Fibroblast of peridontal ligament (primary cell): Measurements from ENCODE around the gene POLR3GL.

Experiments used
- DNase-seq: peaks from one replicate; pipeline ENCODE4 v3.0.0-alpha.2; 2010; ENCODE audit errors: extremely low read depth

Gene POLR3GL

DNA sequence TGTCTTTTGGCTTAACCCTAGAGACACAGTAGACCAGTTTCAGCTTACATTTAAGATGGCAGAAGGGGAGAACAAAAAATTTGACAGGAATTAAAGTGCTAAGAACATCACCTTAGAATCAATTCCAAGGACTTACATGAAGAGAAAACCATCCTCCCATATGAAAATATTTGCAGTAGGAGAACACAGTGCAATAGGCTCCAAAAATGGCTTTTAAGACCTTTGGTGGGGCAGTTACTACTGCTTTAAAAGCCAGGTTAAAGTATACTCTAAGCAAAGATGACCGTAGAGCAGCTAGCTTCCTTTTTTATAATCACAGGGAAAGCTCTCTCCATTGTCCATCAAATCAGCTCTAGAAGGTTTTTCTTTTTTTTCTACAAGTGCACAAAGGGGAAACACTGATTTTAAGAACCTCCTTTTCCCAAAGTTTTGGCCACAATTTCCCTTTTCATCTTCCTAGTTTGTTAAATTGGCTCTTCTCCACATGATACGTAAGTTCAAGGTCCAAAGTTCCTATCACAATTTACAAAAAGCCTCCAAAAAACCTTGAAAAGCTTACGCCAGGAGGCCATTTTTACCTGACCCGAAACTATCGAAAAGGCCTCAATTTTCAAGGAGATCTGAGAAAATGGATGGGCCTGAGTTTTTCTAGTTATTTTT, 28.6 kb downstream of the POLR3GL start:
- no peak for DNase-seq

DNA sequence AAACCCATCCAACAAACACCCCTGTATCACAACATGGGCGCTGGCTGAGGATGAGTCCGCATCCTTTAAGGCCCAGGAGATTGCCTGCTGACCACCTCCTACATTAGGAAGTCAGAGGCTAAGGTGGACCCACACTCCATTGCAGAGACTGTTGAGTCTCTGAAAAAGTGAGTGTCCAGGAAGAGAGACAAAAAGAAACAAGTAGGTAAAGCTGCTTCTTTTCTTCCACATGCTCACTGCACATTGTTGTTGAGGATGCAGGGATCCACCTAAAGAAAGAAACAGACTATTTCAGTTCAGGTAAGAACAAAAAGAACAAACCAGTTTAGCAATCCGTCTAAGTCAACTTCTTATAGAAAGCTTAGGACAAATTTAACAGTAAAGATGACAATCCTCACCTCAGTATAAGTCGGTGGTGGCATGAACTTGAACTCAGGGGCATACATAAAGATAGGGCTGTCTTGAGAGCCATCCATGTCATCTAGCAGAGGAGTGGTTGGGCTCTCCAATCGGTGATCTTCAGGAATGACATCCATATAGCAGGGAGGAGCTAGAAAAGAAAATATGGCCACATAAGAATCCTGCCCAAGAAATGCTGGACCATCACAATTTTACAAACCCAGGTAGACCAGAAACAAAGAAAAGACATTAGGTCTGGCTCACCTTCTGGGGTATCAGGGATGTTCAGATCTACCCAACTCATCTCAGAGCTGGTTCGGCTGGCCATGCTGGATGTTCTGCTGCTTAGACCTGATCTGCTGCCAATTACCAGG, 29.3 kb downstream of the POLR3GL start:
- DNase-seq: no peak

DNA sequence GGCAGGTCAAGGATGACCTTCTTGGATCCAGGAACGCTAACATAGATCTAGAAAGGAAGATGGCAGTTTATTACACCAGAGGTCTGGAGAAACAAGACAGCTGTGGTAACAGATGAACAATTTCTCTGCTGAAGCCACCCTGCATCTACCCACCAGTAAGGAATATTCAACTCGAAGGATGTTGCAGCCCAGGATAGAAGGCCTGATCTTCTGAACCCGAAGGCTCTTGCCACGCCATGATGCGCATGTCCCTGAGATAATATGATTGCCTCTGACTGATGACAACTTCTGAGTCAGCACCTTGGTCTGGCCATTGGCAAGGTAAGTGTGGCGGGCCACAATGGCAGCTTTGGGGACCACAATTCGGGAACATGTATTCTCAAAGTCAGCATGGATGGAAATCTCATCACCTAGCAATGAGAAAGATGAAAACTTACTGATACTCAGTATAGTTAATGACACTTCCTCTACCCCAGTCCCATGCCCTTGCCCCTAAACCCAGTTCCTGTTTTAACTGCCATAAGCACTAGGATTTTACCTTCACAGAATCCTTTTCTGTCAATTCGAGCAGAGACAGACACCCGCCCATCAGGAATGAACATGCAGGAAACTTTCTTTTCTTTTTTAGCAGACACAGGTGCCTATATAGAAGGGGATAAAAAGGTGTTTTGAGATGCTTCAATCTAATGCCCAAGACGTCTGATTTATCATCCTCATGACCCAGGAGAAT, 30.1 kb downstream of the POLR3GL start:
- DNase-seq: no peak

DNA sequence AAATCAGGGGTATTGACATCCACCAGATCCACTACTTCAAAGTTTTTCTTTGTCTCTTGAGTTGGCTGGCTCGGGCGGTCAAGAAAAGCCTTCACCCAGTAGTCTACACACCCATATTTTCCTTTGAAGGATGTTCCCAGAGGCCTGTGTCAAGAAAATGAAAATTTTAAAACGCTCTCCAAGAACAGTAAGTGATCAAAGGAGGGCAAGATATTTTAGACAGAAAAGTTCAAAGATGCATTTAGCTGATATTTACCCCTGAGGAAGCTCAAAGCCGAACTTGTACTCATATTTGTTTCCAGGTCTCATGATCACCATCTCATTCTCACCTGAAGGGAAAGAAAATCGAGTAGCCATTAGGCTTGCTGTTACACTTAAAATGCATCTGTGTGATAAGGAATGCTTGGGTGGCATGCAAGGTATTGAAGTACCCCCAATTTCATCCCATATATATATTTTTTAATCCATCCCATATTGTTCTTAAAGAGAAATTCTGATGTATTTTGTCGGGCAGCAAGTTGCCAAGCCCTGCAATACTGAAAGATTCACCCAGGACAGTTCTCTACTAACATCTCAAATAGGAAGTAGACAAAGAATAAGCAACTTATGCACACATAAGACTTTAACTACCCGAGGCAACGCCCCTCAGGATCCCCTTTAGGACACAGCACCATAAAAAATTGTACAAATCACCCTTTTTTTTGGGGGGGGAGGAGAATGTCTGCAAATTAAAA, 30.8 kb downstream of the POLR3GL start:
- DNase-seq: no peak

DNA sequence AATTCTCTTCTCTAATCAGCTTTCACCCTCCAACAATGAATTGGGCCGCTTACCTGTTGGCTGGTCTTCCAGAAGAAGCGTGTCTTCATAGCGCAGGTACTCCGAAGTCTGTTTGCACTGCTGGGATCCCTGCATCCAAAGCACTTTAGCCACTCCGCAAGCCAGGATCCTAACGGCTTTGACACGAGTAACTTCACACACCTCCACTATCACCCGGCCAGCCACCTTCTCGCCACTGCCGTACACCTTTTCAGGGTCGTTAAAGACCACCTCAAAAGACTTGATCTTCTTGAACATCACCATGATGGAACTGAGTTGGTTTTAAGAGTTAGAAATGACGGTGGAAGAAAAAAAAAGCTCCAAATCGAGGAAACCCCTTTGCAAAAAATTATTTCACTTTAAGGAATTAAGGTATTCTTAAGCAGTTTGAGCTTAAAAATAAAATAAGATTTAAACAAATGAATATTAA, 31.5 kb downstream of the POLR3GL start:
- no peak for DNase-seq

DNA sequence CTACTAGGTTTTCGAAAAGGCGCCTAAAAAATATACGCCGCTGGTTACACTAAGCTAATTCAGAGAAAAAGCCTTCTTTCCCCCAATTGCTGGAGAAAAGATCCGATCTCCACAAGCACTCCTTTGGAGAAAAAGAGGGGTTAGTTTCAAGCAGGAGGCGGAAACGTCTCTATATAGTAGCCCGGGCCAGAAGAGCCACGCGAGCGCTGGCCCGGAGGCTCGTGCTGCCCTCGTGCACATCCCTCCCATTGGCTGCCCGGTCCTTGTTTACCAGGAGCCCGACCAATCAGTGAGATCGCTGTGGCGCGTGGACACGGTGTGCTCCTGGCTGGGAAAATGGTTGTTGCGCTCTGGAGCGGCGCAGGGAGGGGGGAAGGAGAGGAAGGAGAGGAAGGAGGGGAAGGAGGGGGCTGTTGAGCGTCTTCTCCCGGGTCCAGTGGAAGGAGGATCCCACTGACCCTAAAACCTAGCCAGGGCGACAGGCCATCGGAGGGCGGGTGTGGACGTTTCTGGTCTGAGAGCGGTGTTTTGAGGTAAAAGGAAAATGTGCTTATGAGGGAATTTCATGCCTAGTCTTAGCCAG, 32.0 kb downstream of the POLR3GL start, which contains the start of gene TXNIP:
TSS of gene TXNIP (minus strand) at position 147 of the 583 bp plus-strand sequence. CDS start 313 bp downstream, outside the sequence.
- peak; percentile 97 for DNase-seq

DNA sequence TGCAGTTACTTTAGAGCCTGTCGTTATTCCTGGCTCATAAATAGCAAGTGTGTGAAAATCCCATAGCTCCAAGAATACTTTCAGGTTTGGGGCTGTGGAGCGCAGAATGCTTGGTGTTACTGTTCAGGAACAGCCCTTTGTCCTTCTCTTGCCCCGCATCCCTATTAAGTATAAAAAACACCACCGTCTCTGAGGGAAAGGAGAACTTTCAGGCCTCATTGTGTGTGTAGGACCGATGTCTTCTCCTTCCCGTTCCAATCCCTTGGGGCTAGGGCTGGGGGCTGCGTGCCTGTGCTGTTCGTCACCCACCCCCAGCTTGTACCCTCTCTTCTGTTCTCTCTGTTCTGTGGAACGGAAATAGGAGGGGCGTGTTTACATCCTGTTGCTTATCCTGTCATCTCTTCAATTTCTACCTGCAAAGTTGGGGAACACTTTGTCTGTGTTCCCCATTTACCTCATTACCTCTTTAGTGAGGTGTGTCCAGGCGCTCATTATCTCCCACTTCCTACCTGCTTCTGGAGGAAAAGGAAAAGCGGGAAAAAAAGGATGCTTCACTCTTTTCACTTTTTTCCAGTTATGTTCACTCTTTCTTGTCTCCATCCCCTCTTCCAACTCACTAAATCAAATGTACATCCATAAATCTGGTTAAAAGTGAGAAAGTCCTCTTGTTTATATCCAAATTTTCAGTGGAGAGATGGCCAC, 32.7 kb downstream of the POLR3GL start:
- no peak for DNase-seq

DNA sequence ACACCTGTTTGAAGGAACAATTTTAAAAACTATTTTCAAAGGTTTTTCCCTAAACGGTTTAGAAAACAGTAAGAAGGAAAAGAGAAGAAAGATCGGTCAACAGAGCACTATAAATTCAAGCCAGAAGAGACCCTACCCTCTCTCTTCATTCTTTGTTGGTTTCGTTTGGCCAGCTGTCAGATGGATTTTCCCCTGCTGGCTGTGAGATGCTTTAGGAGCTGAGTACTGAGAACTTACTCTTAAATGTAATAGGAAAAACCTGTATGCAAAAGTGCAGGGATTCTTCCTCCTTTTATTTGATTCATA, 33.2 kb downstream of the POLR3GL start:
- DNase-seq: no peak

DNA sequence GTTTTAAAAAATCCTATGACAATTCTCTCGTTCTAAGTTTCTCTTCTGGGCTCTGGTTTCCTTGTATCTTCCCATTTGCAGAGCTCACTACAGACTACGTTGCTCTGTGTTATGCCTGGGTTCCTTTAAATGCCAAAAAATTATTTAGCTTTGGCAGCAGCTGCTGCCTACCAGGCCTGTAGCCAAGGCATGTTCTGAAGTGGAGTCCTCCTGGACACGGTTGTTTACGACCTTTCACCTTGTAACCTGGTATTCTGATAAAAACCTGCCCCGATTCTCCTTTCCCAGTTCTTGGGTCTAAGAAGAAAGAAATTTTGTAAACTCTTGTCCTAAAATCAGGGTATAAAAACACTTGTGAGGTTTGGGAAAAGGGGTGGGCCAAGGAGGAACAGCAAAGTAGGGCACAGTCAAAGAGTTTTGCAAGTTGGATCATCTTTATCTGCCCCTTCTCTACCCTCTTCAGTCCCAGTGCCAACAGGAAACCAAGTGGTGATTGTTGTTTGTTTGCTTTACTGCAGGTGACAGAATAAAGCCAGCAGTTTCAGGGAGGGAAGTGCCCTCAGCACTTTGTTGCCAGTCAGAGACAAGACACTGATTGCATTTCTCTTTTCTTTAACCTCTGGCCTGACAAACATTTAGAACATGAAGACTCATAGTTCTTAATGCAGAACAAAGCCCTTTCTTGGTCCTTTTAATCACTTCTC, 35.0 kb downstream of the POLR3GL start:
- DNase-seq: no peak

DNA sequence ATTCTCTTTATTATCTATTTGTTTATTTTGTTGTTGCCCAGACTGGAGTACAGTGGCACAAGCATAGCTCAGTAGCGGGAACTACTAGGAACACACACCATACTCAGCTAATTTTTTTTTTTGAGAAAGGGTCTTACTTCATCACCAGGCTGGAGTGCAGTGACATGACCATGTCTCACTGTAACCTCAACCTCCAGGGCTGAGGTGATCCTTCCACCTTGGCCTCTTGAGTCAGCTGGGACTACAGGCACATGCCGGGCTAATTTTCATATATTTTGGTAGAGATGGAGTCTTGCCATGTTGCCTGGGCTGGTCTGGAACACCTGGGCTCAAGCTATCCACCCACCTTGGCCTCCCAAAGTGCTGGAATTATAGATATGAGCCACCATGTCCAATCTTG, 37.2 kb downstream of the POLR3GL start:
- no peak for DNase-seq

DNA sequence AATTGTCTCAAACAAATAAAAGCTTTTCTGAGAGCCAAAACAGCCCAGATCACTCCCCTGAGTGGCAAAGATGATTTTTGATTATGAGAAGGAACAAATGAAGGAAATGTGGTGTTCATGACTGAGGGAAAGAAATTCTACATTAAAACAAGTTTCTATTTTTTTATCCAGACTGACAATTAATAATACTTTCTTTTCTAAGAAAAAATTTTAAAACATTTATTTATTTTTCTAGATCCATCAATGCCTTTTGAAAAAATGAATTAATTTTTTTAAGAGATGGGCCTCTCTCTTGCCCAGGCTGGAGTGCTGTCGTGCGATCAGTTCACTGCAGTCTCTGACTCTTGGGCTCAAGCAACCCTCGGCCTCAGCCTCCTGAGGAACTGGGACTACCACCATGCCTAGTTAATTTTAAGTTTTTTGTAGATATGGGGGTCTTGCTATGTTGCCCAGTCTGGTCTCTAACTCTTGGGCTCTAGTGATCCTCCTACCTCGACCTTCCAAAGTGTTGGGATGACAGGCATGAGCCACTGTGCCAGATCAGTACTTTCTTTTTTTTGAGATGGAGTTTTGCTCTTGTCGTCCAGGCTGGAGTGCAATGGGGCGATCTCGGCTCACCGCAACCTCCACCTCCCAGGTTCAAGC, 43.1 kb downstream of the POLR3GL start:
- no peak for DNase-seq

DNA sequence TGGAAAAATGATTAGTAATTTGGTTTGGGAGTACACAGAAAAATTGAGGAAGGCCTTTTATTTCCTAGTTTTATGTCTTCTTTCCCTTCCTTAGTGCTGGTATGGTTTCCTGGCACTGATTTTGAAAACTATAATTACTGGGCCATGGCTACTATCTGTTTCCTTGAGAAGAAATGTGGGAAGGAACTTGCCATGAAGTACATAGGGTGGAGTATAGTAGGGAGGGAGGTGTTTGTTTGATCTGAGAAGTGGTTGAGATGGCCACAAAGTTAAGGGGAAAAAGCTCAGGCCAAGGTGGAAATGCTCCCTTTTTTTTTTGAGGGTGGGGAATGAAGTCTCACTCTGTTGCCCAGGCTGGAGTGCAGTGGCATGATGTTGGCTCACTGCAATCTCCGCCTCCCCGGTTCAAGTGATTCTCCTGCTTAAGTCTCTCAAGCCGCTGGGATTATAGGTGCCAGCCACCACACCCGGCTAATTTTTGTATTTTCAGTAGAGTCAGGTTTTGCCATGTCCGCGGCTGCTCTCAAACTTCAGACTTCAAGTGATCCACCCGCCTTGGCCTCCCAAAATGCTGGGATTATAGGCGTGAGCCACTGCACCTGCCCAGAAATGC, 45.7 kb downstream of the POLR3GL start:
- no peak for DNase-seq

DNA sequence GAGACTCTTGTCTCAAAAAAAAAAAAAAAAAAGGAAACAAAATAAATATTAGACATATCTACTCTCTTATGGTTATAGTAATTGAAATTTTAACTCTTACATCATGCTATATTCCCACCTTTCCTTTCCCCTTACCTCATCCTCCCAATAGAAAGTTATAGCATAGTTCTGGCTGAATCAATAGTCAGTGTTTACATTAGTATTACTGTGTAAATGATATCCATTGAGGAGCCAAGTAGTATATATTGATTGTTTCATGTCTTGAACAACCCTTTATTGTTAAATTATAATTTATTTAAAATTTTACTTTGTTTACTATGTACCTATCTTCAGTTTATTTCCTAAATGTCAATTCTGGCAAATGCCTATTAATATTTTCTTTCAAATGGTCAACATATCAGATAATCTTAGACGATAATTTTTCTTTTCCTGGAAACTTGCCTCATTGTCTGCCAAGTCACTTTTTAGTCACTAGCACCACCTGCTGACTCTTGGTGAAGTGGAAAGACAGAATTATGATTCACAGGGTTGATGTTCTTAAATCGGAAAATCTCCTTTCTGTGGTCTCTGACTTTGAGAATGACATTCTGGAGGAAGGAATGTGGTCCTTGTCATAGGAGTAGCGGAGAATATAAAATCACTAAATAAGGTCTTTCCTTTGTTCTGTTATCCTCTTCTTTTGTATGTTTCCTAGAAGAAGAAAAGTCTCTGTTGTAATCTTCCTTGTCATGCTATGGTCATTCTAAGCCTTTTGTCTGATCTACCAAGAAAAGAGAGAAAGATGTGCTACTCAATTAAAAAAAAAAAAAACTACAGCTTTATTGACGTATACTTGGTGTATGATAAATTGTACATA, 48.4 kb downstream of the POLR3GL start:
- DNase-seq: peak; percentile 91

DNA sequence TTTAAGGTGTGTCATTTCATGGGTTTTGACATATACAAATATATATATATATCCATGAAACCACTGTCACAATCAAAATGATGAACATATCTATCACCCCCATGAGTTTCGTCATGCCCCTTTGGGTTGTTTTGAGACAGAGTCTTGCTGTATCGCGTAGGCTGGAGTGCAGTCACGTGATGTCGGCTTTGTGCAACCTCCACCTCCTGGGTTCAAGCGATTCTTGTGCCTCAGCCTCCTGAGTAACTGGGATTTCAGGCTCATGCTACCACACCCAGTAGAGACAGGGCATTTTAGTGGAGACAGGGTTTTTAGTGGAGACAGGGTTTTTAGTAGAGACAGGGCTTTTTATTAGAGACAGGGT, 49.1 kb downstream of the POLR3GL start:
- DNase-seq: no peak

DNA sequence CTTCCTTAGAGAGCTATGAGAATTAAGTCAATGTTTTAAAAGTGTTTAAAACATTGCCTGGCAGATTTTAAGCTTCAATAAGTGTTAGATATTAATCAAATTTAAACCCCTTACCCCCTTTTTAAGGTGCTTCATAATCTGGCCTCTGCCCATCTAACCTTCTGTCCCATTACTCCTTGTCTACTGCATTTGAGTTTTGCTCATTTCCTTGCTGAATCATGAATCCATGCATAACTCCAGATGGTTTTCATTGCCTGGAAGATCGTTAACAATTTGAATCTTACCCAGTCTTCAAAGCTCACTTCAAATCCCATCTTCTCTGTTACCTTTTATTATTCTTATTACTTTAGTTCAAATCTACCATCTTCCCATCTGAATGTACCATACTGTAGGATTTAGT, 52.4 kb downstream of the POLR3GL start:
- peak; percentile 66 for DNase-seq

DNA sequence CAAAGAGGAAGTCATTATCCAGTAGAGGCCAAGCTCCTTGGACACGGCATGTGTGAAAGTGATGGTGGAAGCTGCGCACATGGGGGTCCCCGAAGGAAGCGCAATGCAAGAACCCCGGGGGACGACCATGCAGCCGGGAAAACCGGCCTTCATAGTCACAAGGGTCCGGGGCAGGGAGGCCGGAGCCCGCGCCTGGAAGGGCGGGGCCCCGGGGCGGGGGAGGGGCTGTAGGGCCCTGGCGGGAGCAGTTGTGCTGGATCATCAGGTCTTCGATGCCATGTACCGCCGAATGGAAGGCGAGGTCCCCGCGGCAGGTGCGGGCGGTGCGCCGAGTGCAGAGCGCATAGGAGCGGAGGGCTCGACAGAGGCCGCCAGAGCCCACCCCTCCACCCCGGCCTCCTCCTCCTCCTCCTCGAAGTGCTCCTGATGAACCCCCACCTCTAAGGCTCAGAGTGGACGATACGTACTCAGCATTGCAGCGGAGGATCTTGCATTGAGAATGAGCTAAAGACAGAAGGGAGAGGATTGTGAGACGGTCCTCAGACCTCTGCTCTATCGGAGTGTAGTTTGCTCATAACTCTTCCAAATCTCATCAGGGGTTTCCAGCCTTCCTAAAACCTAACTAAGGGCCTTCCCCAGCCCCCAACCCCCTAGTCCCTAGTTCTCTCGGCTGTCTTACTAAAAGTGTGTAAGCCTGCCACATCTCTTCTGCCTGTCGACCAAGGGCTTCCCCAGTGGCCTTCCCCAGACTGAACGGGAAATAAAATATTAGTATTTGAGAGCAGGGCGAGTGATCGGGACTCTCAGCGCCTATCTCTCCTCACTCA, 55.0 kb downstream of the POLR3GL start:
- DNase-seq: no peak
